ENCODE measurements around the gene CDC42SE1. TPM values are rescaled to one million over a fixed set of nuclear protein-coding genes. Genes with fewer than 3 reads are reported as not detected.

CDC42SE1 gene
- total RNA-seq, 1 donor from 2014 or later: 127 TPM

DNA sequence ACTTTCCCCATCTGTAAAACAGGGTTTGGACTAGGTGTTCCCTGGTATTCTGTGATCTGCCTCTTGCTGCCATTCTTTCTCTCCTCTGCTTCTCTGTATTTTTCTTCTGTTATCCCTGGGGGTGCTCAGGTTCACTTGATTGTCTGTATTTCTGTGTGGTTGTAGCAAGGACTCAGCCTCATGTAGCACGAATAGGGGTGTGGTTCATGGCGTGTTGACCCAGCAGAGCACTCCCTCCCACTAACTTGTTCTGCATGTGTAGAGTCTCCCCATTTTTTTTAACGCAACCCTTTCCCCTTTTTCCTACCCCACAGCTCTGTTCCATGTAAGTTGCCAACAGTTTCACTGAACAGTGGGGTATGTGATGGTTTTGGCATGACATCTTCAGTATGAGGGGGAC lies 24.3 kb downstream of the CDC42SE1 start:
- H3K4me3 Mint-ChIP-seq (ENCODE audit: unreplicated experiment): no peak overlapping the region
- H3K36me3 Mint-ChIP-seq (ENCODE audit: unreplicated experiment): no peaks in the 10 kb centered on the region
- DNase-seq: no peak
- H3K4me1 Mint-ChIP-seq (ENCODE audit: low read depth, unreplicated experiment): no peaks in the 10 kb centered on the region
- no peak overlapping the region for H3K27ac Mint-ChIP-seq (ENCODE audit: unreplicated experiment)
- TF ChIP-seq, protein P1, sequence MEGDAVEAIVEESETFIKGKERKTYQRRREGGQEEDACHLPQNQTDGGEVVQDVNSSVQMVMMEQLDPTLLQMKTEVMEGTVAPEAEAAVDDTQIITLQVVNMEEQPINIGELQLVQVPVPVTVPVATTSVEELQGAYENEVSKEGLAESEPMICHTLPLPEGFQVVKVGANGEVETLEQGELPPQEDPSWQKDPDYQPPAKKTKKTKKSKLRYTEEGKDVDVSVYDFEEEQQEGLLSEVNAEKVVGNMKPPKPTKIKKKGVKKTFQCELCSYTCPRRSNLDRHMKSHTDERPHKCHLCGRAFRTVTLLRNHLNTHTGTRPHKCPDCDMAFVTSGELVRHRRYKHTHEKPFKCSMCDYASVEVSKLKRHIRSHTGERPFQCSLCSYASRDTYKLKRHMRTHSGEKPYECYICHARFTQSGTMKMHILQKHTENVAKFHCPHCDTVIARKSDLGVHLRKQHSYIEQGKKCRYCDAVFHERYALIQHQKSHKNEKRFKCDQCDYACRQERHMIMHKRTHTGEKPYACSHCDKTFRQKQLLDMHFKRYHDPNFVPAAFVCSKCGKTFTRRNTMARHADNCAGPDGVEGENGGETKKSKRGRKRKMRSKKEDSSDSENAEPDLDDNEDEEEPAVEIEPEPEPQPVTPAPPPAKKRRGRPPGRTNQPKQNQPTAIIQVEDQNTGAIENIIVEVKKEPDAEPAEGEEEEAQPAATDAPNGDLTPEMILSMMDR (IDR thresholded peaks at IDR 0.05; ENCODE audit: partially characterized antibody, unreplicated experiment): no peak
- no peaks in the 10 kb centered on the region for H3K27me3 Mint-ChIP-seq (ENCODE audit: unreplicated experiment)
- no peaks in the 10 kb centered on the region for H3K9me3 Mint-ChIP-seq (ENCODE audit: unreplicated experiment)

- no peaks in the 10 kb centered on the region for H3K27me3 Mint-ChIP-seq (ENCODE audit: unreplicated experiment)
- no peaks in the 10 kb centered on the region for H3K9me3 Mint-ChIP-seq (ENCODE audit: unreplicated experiment)
- TF ChIP-seq, protein P1 (IDR thresholded peaks at IDR 0.05; ENCODE audit: partially characterized antibody, unreplicated experiment): no peak
- H3K4me3 Mint-ChIP-seq (ENCODE audit: unreplicated experiment): no peak overlapping the region
- H3K27ac Mint-ChIP-seq (ENCODE audit: unreplicated experiment): no peak overlapping the region
- H3K36me3 Mint-ChIP-seq (ENCODE audit: unreplicated experiment): no peaks in the 10 kb centered on the region
- no peaks in the 10 kb centered on the region for H3K4me1 Mint-ChIP-seq (ENCODE audit: low read depth, unreplicated experiment)
- no peak for DNase-seq
These were observed 27.3 kb downstream of the CDC42SE1 start for GRCh38 chr1:151032164-151032563.

- TF ChIP-seq, protein P1 (IDR thresholded peaks at IDR 0.05; ENCODE audit: partially characterized antibody, unreplicated experiment): no peak
- Mint-ChIP-seq H3K9me3 (ENCODE audit: unreplicated experiment) (no peaks in the 10 kb centered on the region), H3K4me1 (ENCODE audit: low read depth, unreplicated experiment) (no peaks in the 10 kb centered on the region), H3K4me3 (ENCODE audit: unreplicated experiment) (no peak overlapping the region), H3K27ac (ENCODE audit: unreplicated experiment) (no peak overlapping the region), H3K36me3 (ENCODE audit: unreplicated experiment) (no peaks in the 10 kb centered on the region), H3K27me3 (ENCODE audit: unreplicated experiment) (no peaks in the 10 kb centered on the region)
- DNase-seq: no peak
These were observed 33.0 kb downstream of the CDC42SE1 start for GRCh38 chr1:151026460-151026859.

DNA sequence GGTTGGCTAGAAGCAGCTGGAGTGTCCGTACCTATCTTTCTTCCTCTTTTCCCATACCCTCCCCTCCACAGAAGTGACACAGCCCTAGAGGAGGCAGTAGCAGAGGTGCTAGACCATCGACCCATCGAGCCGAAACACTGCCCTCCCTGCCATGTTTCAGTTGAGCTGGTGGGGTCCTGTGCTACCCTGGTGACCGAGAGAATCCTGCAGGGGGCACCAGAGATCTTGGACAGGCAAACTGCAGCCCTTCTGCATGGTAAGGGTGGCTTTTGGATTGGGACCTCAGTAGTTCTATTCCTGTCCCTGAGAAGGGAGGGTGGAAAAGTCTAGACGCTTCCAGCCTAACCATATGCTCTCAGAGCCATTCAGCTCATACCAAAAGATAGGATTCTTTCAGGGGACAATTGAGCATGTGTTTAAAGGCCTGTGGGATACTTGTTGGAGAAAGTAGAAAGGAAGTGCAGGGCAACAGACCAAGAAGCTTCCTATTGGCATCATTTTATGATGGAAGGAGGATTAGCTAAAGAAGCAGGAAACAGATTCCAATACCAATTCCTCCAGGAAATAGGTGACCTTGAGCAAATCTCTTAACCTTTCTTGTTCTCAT lies 34.8 kb downstream of the CDC42SE1 start:
- no peak overlapping the region for H3K27ac Mint-ChIP-seq (ENCODE audit: unreplicated experiment)
- peak; percentile 85 for DNase-seq
- no peaks in the 10 kb centered on the region for H3K9me3 Mint-ChIP-seq (ENCODE audit: unreplicated experiment)
- H3K4me3 Mint-ChIP-seq (ENCODE audit: unreplicated experiment): no peak overlapping the region
- H3K4me1 Mint-ChIP-seq (ENCODE audit: low read depth, unreplicated experiment): no peaks in the 10 kb centered on the region
- H3K27me3 Mint-ChIP-seq (ENCODE audit: unreplicated experiment): no peaks in the 10 kb centered on the region
- H3K36me3 Mint-ChIP-seq (ENCODE audit: unreplicated experiment): no peaks in the 10 kb centered on the region
- TF ChIP-seq, protein P1 (IDR thresholded peaks at IDR 0.05; ENCODE audit: partially characterized antibody, unreplicated experiment): peak; percentile 55

- Mint-ChIP-seq H3K4me3 (ENCODE audit: unreplicated experiment) (no peak overlapping the region), H3K4me1 (ENCODE audit: low read depth, unreplicated experiment) (peaks cover 4% of the 10 kb centered on the region)
- no peak for DNase-seq
These were observed 45.9 kb downstream of the CDC42SE1 start for GRCh38 chr1:151013518-151013917.

More at GRCh38 chr1:151013518-151013917, 45.9 kb downstream of the CDC42SE1 start:
- Mint-ChIP-seq H3K9me3 (ENCODE audit: unreplicated experiment) (no peaks in the 10 kb centered on the region), H3K36me3 (ENCODE audit: unreplicated experiment) (no peaks in the 10 kb centered on the region), H3K27ac (ENCODE audit: unreplicated experiment) (peak overlapping the region; percentile 44), H3K27me3 (ENCODE audit: unreplicated experiment) (peaks cover 2% of the 10 kb centered on the region)
- TF ChIP-seq, protein P1 (IDR thresholded peaks at IDR 0.05; ENCODE audit: partially characterized antibody, unreplicated experiment): no peak

All from glutamatergic neuron (in vitro differentiated cells).